Osteocyte (in vitro differentiated cells): ENCODE measurements around the gene BUB1B. TPM values are rescaled to one million over a fixed set of nuclear protein-coding genes. Genes with fewer than 3 reads are reported as not detected.
A peak's percentile ranks its signal among the peaks of the same experiment; 100 is the strongest.

Source experiments
- DNase-seq: peaks from one replicate; pipeline ENCODE4 v3.0.0; 2021; ENCODE audit warnings: mixed read lengths; ENCODE audit not compliant: unreplicated experiment; ENCODE audit errors: extremely low spot score
- H3K27ac Mint-ChIP-seq: one replicate; pipeline ENCODE4 v1.8.0; 2021; ENCODE audit warnings: mild to moderate bottlenecking, mixed read lengths; ENCODE audit not compliant: unreplicated experiment
- H3K27me3 Mint-ChIP-seq: one replicate; pipeline ENCODE4 v1.8.0; 2021; ENCODE audit warnings: mixed read lengths; ENCODE audit not compliant: unreplicated experiment
- H3K36me3 Mint-ChIP-seq: one replicate; pipeline ENCODE4 v1.8.0; 2021; ENCODE audit warnings: mixed read lengths; ENCODE audit not compliant: unreplicated experiment
- H3K4me1 Mint-ChIP-seq: one replicate; pipeline ENCODE4 v1.8.0; 2021; ENCODE audit warnings: mixed read lengths; ENCODE audit not compliant: unreplicated experiment
- H3K4me3 Mint-ChIP-seq: one replicate; pipeline ENCODE4 v1.8.0; 2021; ENCODE audit warnings: mild to moderate bottlenecking, moderate library complexity, mixed read lengths; ENCODE audit not compliant: unreplicated experiment
- H3K9me3 Mint-ChIP-seq: one replicate; pipeline ENCODE4 v1.8.0; 2021; ENCODE audit warnings: mixed read lengths; ENCODE audit not compliant: unreplicated experiment
- CTCF ChIP-seq: fragments of 200-600 bp; sonication (generic); IDR thresholded peaks from 2 replicates; pipeline ENCODE4 v1.5.0; 2021; ENCODE audit warnings: antibody characterized with exemption, mild to moderate bottlenecking, moderate library complexity
- total RNA-seq: library from RNA; stranded (reverse); gene quantifications from 2 replicates; pipeline ENCODE4 v1.2.1, GENCODE V29; 2021

Gene BUB1B
- total RNA-seq, 1 donor from 2014 or later = 8.5 TPM

- no peak for DNase-seq
- no peak for TF ChIP-seq CTCF
- Mint-ChIP-seq H3K9me3 (no peaks in the 10 kb centered on the region), H3K27me3 (peaks cover 6% of the 10 kb centered on the region), H3K27ac (peak overlapping the region; percentile 81), H3K4me1 (peaks cover 29% of the 10 kb centered on the region), H3K36me3 (no peaks in the 10 kb centered on the region), H3K4me3 (no peak overlapping the region)
Observed at GRCh38 chr15:40258544-40258943, 97.7 kb downstream of the BUB1B start.

DNA sequence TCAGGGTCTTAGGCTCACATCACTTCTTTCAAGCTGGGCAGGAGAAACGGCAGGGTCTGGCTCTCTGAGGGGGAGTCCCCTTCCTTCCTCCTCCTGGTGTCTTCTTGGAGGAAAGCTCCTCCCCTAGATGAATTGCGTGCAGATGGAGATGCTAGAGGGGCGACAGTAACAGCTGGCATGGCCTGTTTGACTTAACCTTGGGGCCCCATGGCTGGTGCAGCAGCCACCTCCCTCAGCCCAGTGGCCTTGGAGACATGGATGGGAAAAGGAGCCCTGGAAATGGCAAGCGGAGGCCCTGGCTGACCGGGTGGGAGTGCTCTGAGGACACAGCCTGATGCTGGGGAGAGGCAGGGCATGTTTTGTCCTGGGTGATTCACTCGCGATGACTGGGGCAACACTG, 98.2 kb downstream of the BUB1B start:
- Mint-ChIP-seq H3K4me1 (peaks cover 26% of the 10 kb centered on the region), H3K9me3 (no peaks in the 10 kb centered on the region), H3K4me3 (no peak overlapping the region), H3K27ac (peak overlapping the region; percentile 81), H3K36me3 (no peaks in the 10 kb centered on the region), H3K27me3 (peaks cover 2% of the 10 kb centered on the region)
- DNase-seq = no peak
- no peak for TF ChIP-seq CTCF

GRCh38 chr15:40263024-40263754, 102.3 kb downstream of the BUB1B start:
- H3K4me3 Mint-ChIP-seq = no peak overlapping the region
- H3K27me3 Mint-ChIP-seq = no peaks in the 10 kb centered on the region
- no peaks in the 10 kb centered on the region for H3K9me3 Mint-ChIP-seq
- H3K36me3 Mint-ChIP-seq = no peaks in the 10 kb centered on the region
- TF ChIP-seq CTCF = no peak
- DNase-seq = no peak
- no peak overlapping the region for H3K27ac Mint-ChIP-seq
- H3K4me1 Mint-ChIP-seq = peaks cover 28% of the 10 kb centered on the region

DNA sequence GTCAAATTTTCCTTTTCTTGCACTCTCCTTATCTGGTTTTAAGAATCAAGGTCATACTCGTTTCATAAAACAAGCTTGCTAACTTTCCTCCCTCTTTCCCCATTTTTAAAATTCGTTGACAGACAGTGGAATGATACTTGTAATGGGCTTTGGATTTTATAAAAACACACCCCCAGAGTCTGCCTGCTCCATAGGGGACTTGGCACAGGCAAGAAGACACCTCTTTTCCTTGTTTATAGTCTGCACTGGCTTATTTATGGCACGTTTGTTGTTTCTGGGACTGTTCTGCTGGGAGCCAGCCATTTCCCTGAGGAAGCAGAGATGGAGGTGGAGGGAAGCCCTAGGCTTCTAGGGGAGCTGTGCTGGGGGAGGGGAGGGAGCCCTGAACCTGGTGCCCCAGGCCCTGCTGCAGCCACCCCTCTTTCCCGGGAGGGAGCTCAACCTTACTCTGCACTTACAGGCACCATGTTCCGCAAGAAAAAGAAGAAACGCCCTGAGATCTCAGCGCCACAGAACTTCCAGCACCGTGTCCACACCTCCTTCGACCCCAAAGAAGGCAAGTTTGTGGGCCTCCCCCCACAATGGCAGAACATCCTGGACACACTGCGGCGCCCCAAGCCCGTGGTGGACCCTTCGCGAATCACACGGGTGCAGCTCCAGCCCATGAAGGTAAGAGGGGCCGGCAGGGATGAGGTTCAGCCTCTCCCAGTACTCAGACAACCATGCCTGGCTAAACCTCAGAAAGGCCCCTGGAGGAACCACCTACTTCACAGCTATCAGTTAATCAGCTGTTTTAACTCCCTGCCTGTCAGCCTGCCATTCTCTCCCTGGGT, 103.7 kb downstream of the BUB1B start:
- Mint-ChIP-seq H3K9me3 (no peaks in the 10 kb centered on the region), H3K36me3 (no peaks in the 10 kb centered on the region), H3K27ac (no peak overlapping the region), H3K4me1 (peaks cover 18% of the 10 kb centered on the region), H3K27me3 (no peaks in the 10 kb centered on the region), H3K4me3 (no peak overlapping the region)
- no peak for TF ChIP-seq CTCF
- DNase-seq = no peak

- TF ChIP-seq CTCF = no peak
- Mint-ChIP-seq H3K9me3 (no peaks in the 10 kb centered on the region), H3K27me3 (no peaks in the 10 kb centered on the region), H3K27ac (no peak overlapping the region), H3K36me3 (no peaks in the 10 kb centered on the region), H3K4me1 (peaks cover 18% of the 10 kb centered on the region), H3K4me3 (no peak overlapping the region)
- DNase-seq = no peak
Observed at GRCh38 chr15:40265355-40265754, 104.5 kb downstream of the BUB1B start.
